Esophagus squamous epithelium (tissue), 5 donors: ENCODE data around the gene GDI1. TPM values are rescaled to one million over a fixed set of nuclear protein-coding genes. Genes with fewer than 3 reads are reported as not detected.

Experiments
- DNase-seq: peaks from one replicate; lab custom pipeline; 2025; lab: John Stamatoyannopoulos, UW
- H3K27ac ChIP-seq, 4 donors: fragments of 200-600 bp; sonication (generic); one replicate each; pipeline ENCODE4 v1.5.1; 2016 to 2019; ENCODE audit warnings: mild to moderate bottlenecking in 1 of 4
- H3K27me3 ChIP-seq, 4 donors: fragments of 200-600 bp; sonication (generic); 1 replicate in 3 of 4; 2 replicates in 1 of 4; pipeline versions ENCODE4 v1.5.1 to v1.6.0; 2017 to 2021; ENCODE audit warnings: antibody characterized with exemption in 1 of 4
- H3K36me3 ChIP-seq, 3 donors: fragments of 200-600 bp; sonication (generic); one replicate each; pipeline ENCODE4 v1.5.1; 2016 to 2019
- H3K4me1 ChIP-seq, 3 donors: fragments of 200-600 bp; sonication (generic); one replicate each; pipeline ENCODE4 v1.5.1; 2017 to 2019
- H3K4me3 ChIP-seq, 4 donors: fragments of 200-600 bp; sonication (generic); 1 replicate in 3 of 4; 2 replicates in 1 of 4; pipeline ENCODE4 v1.5.1; 2016 to 2019; ENCODE audit warnings: mild to moderate bottlenecking in 2 of 4, moderate library complexity in 1 of 4
- H3K9me3 ChIP-seq, 3 donors: fragments of 200-600 bp; sonication (generic); one replicate each; pipeline ENCODE4 v1.5.1; 2016 to 2019
- CTCF ChIP-seq, 6 experiments: fragments of 450-650 bp in 4 of 6; fragments of 200-600 bp in 2 of 6; sonication (generic) in 2 of 6; IDR thresholded peaks; one replicate each; pipeline ENCODE4 v1.5.1; 2016 to 2019; ENCODE audit warnings: antibody characterized with exemption in 6 of 6, mild to moderate bottlenecking in 4 of 6, moderate library complexity in 4 of 6
- POLR2A ChIP-seq, 4 donors: fragments of 450-650 bp; IDR thresholded peaks; one replicate each; pipeline ENCODE4 v1.6.1; 2017; ENCODE audit warnings: antibody characterized with exemption in 4 of 4, mild to moderate bottlenecking in 4 of 4, moderate library complexity in 3 of 4
- WGBS, 2 donors: methylation state at CpG; one replicate each; pipeline ENCODE4 v1.1.5; 2018; 5-methylcytosine and 5-hydroxymethylcytosine counted together
- intact Hi-C: fragments of 100-400 bp; cut with DNase I; formaldehyde crosslinking; loops from one replicate; pipeline ENCODE4 v1.15.0; 2022
- total RNA-seq, 4 donors: library from RNA; depleted of rRNA; stranded (reverse); fragments of >200 nt; gene quantifications; one replicate each; pipeline ENCODE4 v1.1.0, GENCODE V29; 2016
- donor health status: DM: yes; HTN: yes; CAD: no.

The GDI1 gene
- total RNA-seq, 4 donors from 2014 or later, result 35.2 to 82.6 (median 35.6) TPM

GRCh38 chrX:154483325-154483724 lies 46.4 kb downstream of the GDI1 start:
- intact Hi-C loops, result no loop called here
- no peak overlapping the region for H3K4me3 ChIP-seq
- no peak for DNase-seq
- H3K4me1 ChIP-seq, result peaks cover 4 to 51% (median 11%) of the 10 kb centered on the region in 3 donors
- 72 to 78% methylated on average over 4 to 5 of the region's 7 CpGs for WGBS, 2 donors
- H3K27ac ChIP-seq, result no peak overlapping the region
- H3K36me3 ChIP-seq, result peaks cover 0 to 21% (median 0%) of the 10 kb centered on the region in 3 donors
- no peaks in the 10 kb centered on the region for H3K9me3 ChIP-seq
- TF ChIP-seq CTCF (IDR thresholded peaks at IDR 0.05), result no peak
- no peak for TF ChIP-seq POLR2A (IDR thresholded peaks at IDR 0.05)
- no peaks in the 10 kb centered on the region for H3K27me3 ChIP-seq

GRCh38 chrX:154484255-154485149 lies 47.5 kb downstream of the GDI1 start:
- intact Hi-C loops, result no loop called here
- peak overlapping the region; percentile 84 to 92 (median 92) for H3K27ac ChIP-seq
- DNase-seq, result no peak
- H3K4me1 ChIP-seq, result peaks cover 11 to 54% (median 13%) of the 10 kb centered on the region in 3 donors
- H3K27me3 ChIP-seq, result no peaks in the 10 kb centered on the region
- H3K4me3 ChIP-seq, result no peak overlapping the region
- H3K9me3 ChIP-seq, result no peaks in the 10 kb centered on the region
- WGBS, 2 donors, result 67 to 77% methylated on average over 3 to 5 of the region's 16 CpGs
- peaks cover 0 to 27% (median 0%) of the 10 kb centered on the region in 3 donors for H3K36me3 ChIP-seq
- TF ChIP-seq POLR2A (IDR thresholded peaks at IDR 0.05) (peak in 1 of 4 donors; percentile 5), CTCF (IDR thresholded peaks at IDR 0.05) (no peak)

- H3K36me3 ChIP-seq, result peaks cover 0 to 27% (median 0%) of the 10 kb centered on the region in 3 donors
- intact Hi-C loops, result no loop called here
- peaks cover 11 to 54% (median 14%) of the 10 kb centered on the region in 3 donors for H3K4me1 ChIP-seq
- 78% methylated on average over 15 of the region's 35 CpGs; no CpG with 5 or more reads in 1 of the 2 donors for WGBS, 2 donors
- no peaks in the 10 kb centered on the region for H3K9me3 ChIP-seq
- peak overlapping the region; percentile 84 to 92 (median 92) for H3K27ac ChIP-seq
- DNase-seq, result no peak
- H3K27me3 ChIP-seq, result no peaks in the 10 kb centered on the region
- H3K4me3 ChIP-seq, result peak overlapping the region; percentile 59 to 85 (median 72)
- TF ChIP-seq CTCF (IDR thresholded peaks at IDR 0.05) (no peak), POLR2A (IDR thresholded peaks at IDR 0.05) (no peak)
Measured at GRCh38 chrX:154485150-154486051, 48.4 kb downstream of the GDI1 start.

GRCh38 chrX:154486052-154486395 lies 49.1 kb downstream of the GDI1 start:
- no peak for TF ChIP-seq POLR2A (IDR thresholded peaks at IDR 0.05)
- no peak for TF ChIP-seq CTCF (IDR thresholded peaks at IDR 0.05)
- no peaks in the 10 kb centered on the region for H3K27me3 ChIP-seq
- H3K9me3 ChIP-seq, result no peaks in the 10 kb centered on the region
- H3K4me3 ChIP-seq, result peak overlapping the region; percentile 59 to 85 (median 72)
- intact Hi-C loops, result no loop called here
- peaks cover 0 to 27% (median 0%) of the 10 kb centered on the region in 3 donors for H3K36me3 ChIP-seq
- peaks cover 11 to 56% (median 14%) of the 10 kb centered on the region in 3 donors for H3K4me1 ChIP-seq
- peak overlapping the region; percentile 84 to 92 (median 92) for H3K27ac ChIP-seq
- no peak for DNase-seq
- WGBS, 2 donors, result no CpG with 5 or more reads among the region's 35 CpGs
